GM12864 (cell line): ENCODE measurements around the gene CPED1.
A peak's percentile ranks its signal among the peaks of the same experiment; 100 is the strongest.

Source experiments
- DNase-seq: peaks from one replicate; pipeline ENCODE4 v3.0.0-alpha.2; 2011; ENCODE audit warnings: low read depth
- H3K4me3 ChIP-seq: 2 replicates; pipeline ENCODE4 v1.5.1; 2011; ENCODE audit warnings: mild to moderate bottlenecking, low read depth, low read length, control low read depth
- TF ChIP-seq, protein P1 (sequence below): IDR thresholded peaks from 2 replicates; pipeline ENCODE4 v1.5.1; 2011; ENCODE audit warnings: low read depth, mild to moderate bottlenecking, moderate library complexity, low read length, control low read depth, inconsistent platforms; ENCODE audit errors: missing control alignments

The CPED1 gene

DNA sequence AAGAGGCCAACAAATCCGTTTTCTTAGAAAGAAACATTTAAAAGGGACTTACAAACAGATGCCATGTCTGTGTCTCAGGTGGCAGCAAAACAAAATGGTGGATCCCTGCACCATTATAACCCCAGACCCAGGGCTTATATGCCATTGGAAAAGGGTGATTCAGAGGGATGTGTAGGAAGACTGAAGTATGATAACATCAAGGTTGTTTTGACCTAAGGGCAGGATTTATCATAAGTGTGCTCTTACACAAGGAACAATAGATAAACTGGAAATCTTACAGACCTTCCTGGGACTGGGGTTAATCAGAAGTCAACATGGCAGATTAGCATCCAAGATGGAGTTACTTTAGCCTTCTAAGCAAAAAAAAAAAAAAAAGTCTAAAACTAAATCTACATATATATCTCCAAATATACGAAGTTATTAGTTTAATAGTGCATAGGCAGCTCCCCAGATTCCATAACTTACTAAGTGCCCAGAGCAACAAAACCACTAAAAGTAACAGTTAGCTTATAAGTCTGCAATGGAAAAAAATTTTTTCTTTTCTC, 306.0 kb downstream of the CPED1 start:
- no peak for DNase-seq
- no peak overlapping the region for H3K4me3 ChIP-seq
- TF ChIP-seq, protein P1, sequence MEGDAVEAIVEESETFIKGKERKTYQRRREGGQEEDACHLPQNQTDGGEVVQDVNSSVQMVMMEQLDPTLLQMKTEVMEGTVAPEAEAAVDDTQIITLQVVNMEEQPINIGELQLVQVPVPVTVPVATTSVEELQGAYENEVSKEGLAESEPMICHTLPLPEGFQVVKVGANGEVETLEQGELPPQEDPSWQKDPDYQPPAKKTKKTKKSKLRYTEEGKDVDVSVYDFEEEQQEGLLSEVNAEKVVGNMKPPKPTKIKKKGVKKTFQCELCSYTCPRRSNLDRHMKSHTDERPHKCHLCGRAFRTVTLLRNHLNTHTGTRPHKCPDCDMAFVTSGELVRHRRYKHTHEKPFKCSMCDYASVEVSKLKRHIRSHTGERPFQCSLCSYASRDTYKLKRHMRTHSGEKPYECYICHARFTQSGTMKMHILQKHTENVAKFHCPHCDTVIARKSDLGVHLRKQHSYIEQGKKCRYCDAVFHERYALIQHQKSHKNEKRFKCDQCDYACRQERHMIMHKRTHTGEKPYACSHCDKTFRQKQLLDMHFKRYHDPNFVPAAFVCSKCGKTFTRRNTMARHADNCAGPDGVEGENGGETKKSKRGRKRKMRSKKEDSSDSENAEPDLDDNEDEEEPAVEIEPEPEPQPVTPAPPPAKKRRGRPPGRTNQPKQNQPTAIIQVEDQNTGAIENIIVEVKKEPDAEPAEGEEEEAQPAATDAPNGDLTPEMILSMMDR, result no peak

- no peak overlapping the region for H3K4me3 ChIP-seq
- TF ChIP-seq, protein P1, result no peak
- no peak for DNase-seq
These were observed 309.3 kb downstream of the CPED1 start for GRCh38 chr7:121297843-121298242.

DNA sequence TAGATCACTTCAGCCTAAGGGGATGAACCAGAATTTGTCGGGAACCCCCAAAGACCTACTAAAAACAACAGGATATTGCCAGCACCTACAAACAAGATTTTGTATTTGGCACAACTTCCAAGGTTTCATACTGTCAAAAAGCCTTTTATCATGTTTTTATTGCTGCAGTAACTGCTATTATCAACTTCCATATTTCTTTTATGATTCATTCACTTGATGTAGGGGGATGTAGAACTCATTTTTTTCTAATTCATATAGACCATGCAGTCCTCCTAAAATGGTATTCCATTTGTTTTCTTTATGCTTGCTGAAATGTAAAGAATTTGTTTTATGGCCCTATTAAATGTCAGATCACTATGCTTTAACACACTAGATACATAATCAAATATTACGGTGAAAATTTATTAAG, 310.3 kb downstream of the CPED1 start:
- no peak for DNase-seq
- H3K4me3 ChIP-seq, result no peak overlapping the region
- TF ChIP-seq, protein P1, result no peak

DNA sequence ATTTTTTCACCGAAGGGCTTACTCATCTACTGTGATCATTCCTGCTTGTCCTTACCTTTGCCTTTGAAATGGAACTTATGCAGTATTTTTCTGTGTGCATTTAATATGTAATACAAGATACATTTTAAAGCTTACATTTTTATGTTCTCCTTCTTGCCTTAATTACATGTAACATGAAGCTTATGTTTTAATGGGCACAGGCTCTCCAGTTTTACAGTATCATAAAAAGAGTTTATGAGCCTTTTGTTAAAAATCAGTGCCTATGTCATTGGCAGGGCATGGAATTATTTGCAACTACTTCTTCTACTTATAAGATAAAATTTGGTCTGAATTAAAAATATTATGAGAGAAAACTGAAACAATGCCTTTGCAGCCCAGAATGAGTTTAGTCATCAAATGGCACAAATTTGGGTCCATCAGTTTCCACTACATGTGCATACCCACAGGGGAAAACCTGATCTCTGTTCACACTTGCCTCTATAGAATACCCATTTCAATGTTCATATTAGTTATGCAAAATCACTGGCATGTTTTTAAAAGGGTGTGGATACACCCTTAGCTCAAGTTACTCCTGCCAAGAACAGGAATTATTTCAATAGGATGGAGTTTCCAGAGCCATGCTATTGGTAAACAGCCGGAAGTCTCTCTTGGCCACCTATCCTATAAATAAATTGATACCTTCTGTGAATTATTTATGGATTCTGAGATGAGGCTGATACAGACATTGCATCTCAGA, 312.3 kb downstream of the CPED1 start:
- no peak for DNase-seq
- TF ChIP-seq, protein P1, result no peak
- H3K4me3 ChIP-seq, result no peak overlapping the region

- H3K4me3 ChIP-seq, result no peak overlapping the region
- DNase-seq, result no peak
- TF ChIP-seq, protein P1, result no peak
These were observed 313.1 kb downstream of the CPED1 start for GRCh38 chr7:121301446-121302213.

- peak; percentile 62 for DNase-seq
- no peak overlapping the region for H3K4me3 ChIP-seq
- TF ChIP-seq, protein P1, result no peak
These were observed 313.8 kb downstream of the CPED1 start for GRCh38 chr7:121302214-121302745.
